ENCODE measurements around the gene APOBEC3H. TPM values are rescaled to one million over a fixed set of nuclear protein-coding genes. Genes with fewer than 3 reads are reported as not detected.

The APOBEC3H gene
- total and polyA plus RNA-seq, 9 of the 15 experiments (the other 6 are each of a cell fraction or from before 2014, with no cell fraction given), result 0.10 to 0.21 TPM; not detected in 7

- in situ Hi-C loops (cut with MboI) (no loop called here), intact Hi-C loops (cut with micrococcal nuclease) (loop anchor here (5.0 kb wide), 1 partner anchor 357 kb away; no protein-coding TSS in a partner anchor)
- WGBS (ENCODE audit: insufficient coverage, low coverage, missing lambda C conversion rate), result 29% methylated on average over 7 of the region's 33 CpGs
- POLR2A ChIA-PET, result interaction anchor here (0.6 to 0.7 kb wide), 2 partner anchors 196 to 209 kb away, joined by 3 read pairs; no protein-coding TSS in a partner anchor
- Histone ChIP-seq H3K4me3 (no peak overlapping the region), H3K27me3 (ENCODE audit: control insufficient read depth in 2 of 2, insufficient read depth in 2 of 2, low read length in 2 of 2) (no peaks in the 10 kb centered on the region), H3K4me1 (replicated peaks in 1 of 2; ENCODE audit: control insufficient read depth in 2 of 2, insufficient read depth in 2 of 2, low read length in 2 of 2) (peaks cover 0 to 2% of the 10 kb centered on the region in 2 experiments; a peak in 1 of 5 replicates), H3K36me3 (ENCODE audit: control insufficient read depth, insufficient read depth, low read length) (no peaks in the 10 kb centered on the region), H2AFZ (ENCODE audit: low read depth, low read length) (no peak overlapping the region), H3K4me2 (ENCODE audit: insufficient read depth, low read length) (no peak overlapping the region), H3K27ac (ENCODE audit: extremely low read depth, low read depth, low read length) (no peak overlapping the region), H3K79me2 (ENCODE audit: control insufficient read depth, insufficient read depth, low read length) (no peaks in the 10 kb centered on the region), H3K9me3 (replicated peaks; ENCODE audit: control insufficient read depth, insufficient read depth, low read depth, low read length) (no peaks in the 10 kb centered on the region), H3K9ac (ENCODE audit: insufficient read depth in 1 of 2, low read depth in 2 of 2, low read length in 2 of 2) (no peak overlapping the region), H4K20me1 (replicated peaks; ENCODE audit: control insufficient read depth, insufficient read depth, low read length) (no peaks in the 10 kb centered on the region), H3K9me1 (ENCODE audit: control insufficient read depth, insufficient read depth, low read length) (no peaks in the 10 kb centered on the region)
- DNase-seq (ENCODE audit: extremely low read depth in 1 of 4, low spot score in 3 of 4) (peak in 1 of 4 experiments; percentile 4), ATAC-seq (no peak), FAIRE-seq (no peak)
- no TSS peak for BruUV-seq (replicated peaks)
- CTCF ChIA-PET (ENCODE audit: low intra/inter-chr PET ratio), result no interaction called here
- TF ChIP-seq HCFC1 (IDR thresholded peaks at IDR 0.05; ENCODE audit: low read depth, low read length) (no peak), ZNF3 (CRISPR knock-in tag; IDR thresholded peaks at IDR 0.05) (no peak), ILK (tag; IDR thresholded peaks at IDR 0.05; ENCODE audit: borderline replicate concordance, low read depth) (no peak), LARP7 (IDR thresholded peaks at IDR 0.05) (no peak), ZNF431 (CRISPR knock-in tag; IDR thresholded peaks at IDR 0.05) (no peak), ZZZ3 (IDR thresholded peaks at IDR 0.05) (no peak), GMEB1 (CRISPR knock-in tag; IDR thresholded peaks at IDR 0.05) (no peak), TEAD2 (tag; IDR thresholded peaks at IDR 0.05) (no peak), SRSF7 (optimal IDR thresholded peaks at IDR 0.05; ENCODE audit: low read depth, low read length) (no peak), ZNF589 (CRISPR knock-in tag; IDR thresholded peaks at IDR 0.05; ENCODE audit: low read depth) (no peak)
Measured at GRCh38 chr22:39123751-39124581, 26.9 kb downstream of the APOBEC3H start.

Measured in K562 (cell line).